Spinal cord (tissue), 10 donors: ENCODE data around the gene HHAT. TPM values are rescaled to one million over a fixed set of nuclear protein-coding genes. Genes with fewer than 3 reads are reported as not detected.
"Not testable (repeated sequence)": the region's sequence is repeated elsewhere in the genome, so short reads cannot be mapped to it uniquely, and the experiment has no call there.

Experiments used
- DNase-seq, 6 donors: peaks; one replicate each; pipeline versions ENCODE4 v3.0.0 to v3.0.0-alpha.2; 2013 to 2015; ENCODE audit warnings: low spot score in 6 of 6, low read depth in 4 of 6
- H3K27ac ChIP-seq: one replicate; pipeline ENCODE4 v1.5.1; 2013; ENCODE audit warnings: low read depth, low read length, control low read depth
- H3K27me3 ChIP-seq: one replicate; pipeline ENCODE4 v1.6.1; 2013; ENCODE audit warnings: low read length; ENCODE audit not compliant: control insufficient read depth, insufficient read depth
- H3K36me3 ChIP-seq: one replicate; pipeline ENCODE4 v1.6.1; 2013; ENCODE audit warnings: low read length; ENCODE audit not compliant: control insufficient read depth, insufficient read depth
- H3K4me1 ChIP-seq: one replicate; pipeline ENCODE4 v1.6.1; 2013; ENCODE audit warnings: low read length; ENCODE audit not compliant: control insufficient read depth, insufficient read depth
- H3K4me3 ChIP-seq: one replicate; pipeline ENCODE4 v1.5.1; 2013; ENCODE audit warnings: low read depth, low read length, control low read depth
- H3K9me3 ChIP-seq: one replicate; pipeline ENCODE4 v1.6.1; 2013; ENCODE audit warnings: low read length; ENCODE audit not compliant: control insufficient read depth, insufficient read depth
- WGBS: methylation state at CpG from one replicate; pipeline ENCODE4 v1.1.5; 2013; ENCODE audit warnings: missing lambda C conversion rate; ENCODE audit not compliant: insufficient coverage; 5-methylcytosine and 5-hydroxymethylcytosine counted together
- polyA plus RNA-seq, 2 donors: library from polyadenylated mRNA; unstranded; fragments of 120-200 nt; gene quantifications; one replicate each; pipeline ENCODE4 v1.2.1, GENCODE V29; 2013; ENCODE audit not compliant: insufficient read length in 2 of 2
- total RNA-seq, 2 donors: library from RNA; depleted of rRNA in 1 of 2; stranded (reverse); fragments of 120-200 nt in 1 of 2; fragments of >200 nt in 1 of 2; gene quantifications; one replicate each; pipeline versions ENCODE4 v1.2.3 to v1.2.4, GENCODE V29; 2013 to 2014
- donor health status: healthy.

The HHAT gene
- total and polyA plus RNA-seq, 4 donors, result 4.8 to 8.0 (median 6.1) TPM

- no peaks in the 10 kb centered on the region for H3K9me3 ChIP-seq
- no peaks in the 10 kb centered on the region for H3K27me3 ChIP-seq
- no peak overlapping the region for H3K27ac ChIP-seq
- no peak overlapping the region for H3K4me3 ChIP-seq
- DNase-seq, result no peak
- H3K36me3 ChIP-seq, result no peaks in the 10 kb centered on the region
- WGBS, result 94% methylated on average over 4 of the region's 6 CpGs
- peaks cover 2% of the 10 kb centered on the region for H3K4me1 ChIP-seq
Observed at GRCh38 chr1:210657806-210658205, 329.1 kb downstream of the HHAT start.

GRCh38 chr1:210661520-210661919 is 332.8 kb downstream of the HHAT start:
- not testable (repeated sequence) for H3K4me1 ChIP-seq, H3K36me3 ChIP-seq, H3K27me3 ChIP-seq, H3K9me3 ChIP-seq, DNase-seq, H3K4me3 ChIP-seq, H3K27ac ChIP-seq
- WGBS, result no CpG with 5 or more reads among the region's 4 CpGs

GRCh38 chr1:210662291-210663050 is 333.8 kb downstream of the HHAT start:
- Histone ChIP-seq H3K27ac (no peak overlapping the region), H3K9me3 (no peaks in the 10 kb centered on the region), H3K27me3 (no peaks in the 10 kb centered on the region), H3K4me3 (no peak overlapping the region), H3K4me1 (peaks cover 5% of the 10 kb centered on the region), H3K36me3 (no peaks in the 10 kb centered on the region)
- 26% methylated on average over 3 of the region's 4 CpGs for WGBS
- DNase-seq, result peak in 1 of 6 donors; percentile 82

- H3K9me3 ChIP-seq, result no peaks in the 10 kb centered on the region
- H3K36me3 ChIP-seq, result no peaks in the 10 kb centered on the region
- peak in 1 of 6 donors; percentile 27 for DNase-seq
- peaks cover 5% of the 10 kb centered on the region for H3K4me1 ChIP-seq
- no peaks in the 10 kb centered on the region for H3K27me3 ChIP-seq
- no peak overlapping the region for H3K4me3 ChIP-seq
- H3K27ac ChIP-seq, result no peak overlapping the region
- WGBS, result 75% methylated on average over 2 of the region's 7 CpGs
Observed at GRCh38 chr1:210663730-210664573, 335.2 kb downstream of the HHAT start.

GRCh38 chr1:210669951-210670350 is 341.2 kb downstream of the HHAT start:
- Histone ChIP-seq H3K27me3 (no peaks in the 10 kb centered on the region), H3K27ac (no peak overlapping the region), H3K4me3 (no peak overlapping the region), H3K9me3 (no peaks in the 10 kb centered on the region), H3K36me3 (no peaks in the 10 kb centered on the region), H3K4me1 (no peaks in the 10 kb centered on the region)
- no peak for DNase-seq

- H3K27ac ChIP-seq, result no peak overlapping the region
- H3K4me1 ChIP-seq, result no peaks in the 10 kb centered on the region
- H3K27me3 ChIP-seq, result no peaks in the 10 kb centered on the region
- no peaks in the 10 kb centered on the region for H3K36me3 ChIP-seq
- H3K9me3 ChIP-seq, result no peaks in the 10 kb centered on the region
- no peak for DNase-seq
- 95% methylated on average over 3 of the region's 3 CpGs for WGBS
- no peak overlapping the region for H3K4me3 ChIP-seq
Observed at GRCh38 chr1:210674151-210674550, 345.4 kb downstream of the HHAT start.

GRCh38 chr1:210676539-210676938 is 347.8 kb downstream of the HHAT start:
- H3K36me3 ChIP-seq, result no peaks in the 10 kb centered on the region
- WGBS, result 92% methylated on average over 3 of the region's 3 CpGs
- no peak overlapping the region for H3K27ac ChIP-seq
- H3K9me3 ChIP-seq, result no peaks in the 10 kb centered on the region
- DNase-seq, result no peak
- H3K4me1 ChIP-seq, result no peaks in the 10 kb centered on the region
- no peak overlapping the region for H3K4me3 ChIP-seq
- H3K27me3 ChIP-seq, result no peaks in the 10 kb centered on the region

GRCh38 chr1:210677533-210677932 is 348.8 kb downstream of the HHAT start:
- Histone ChIP-seq H3K4me1 (no peaks in the 10 kb centered on the region), H3K27me3 (no peaks in the 10 kb centered on the region), H3K27ac (no peak overlapping the region), H3K4me3 (no peak overlapping the region), H3K9me3 (no peaks in the 10 kb centered on the region), H3K36me3 (no peaks in the 10 kb centered on the region)
- no peak for DNase-seq
- 83% methylated on average over 1 of the region's 4 CpGs for WGBS

GRCh38 chr1:210678306-210678705 is 349.6 kb downstream of the HHAT start:
- no peaks in the 10 kb centered on the region for H3K4me1 ChIP-seq
- H3K27me3 ChIP-seq, result no peaks in the 10 kb centered on the region
- no peak overlapping the region for H3K4me3 ChIP-seq
- no peaks in the 10 kb centered on the region for H3K9me3 ChIP-seq
- H3K36me3 ChIP-seq, result no peaks in the 10 kb centered on the region
- no peak for DNase-seq
- WGBS, result no CpG with 5 or more reads among the region's 3 CpGs
- H3K27ac ChIP-seq, result no peak overlapping the region

- Histone ChIP-seq H3K9me3 (no peaks in the 10 kb centered on the region), H3K27me3 (no peaks in the 10 kb centered on the region), H3K4me1 (no peaks in the 10 kb centered on the region), H3K27ac (no peak overlapping the region), H3K4me3 (no peak overlapping the region), H3K36me3 (no peaks in the 10 kb centered on the region)
- DNase-seq, result no peak
- WGBS, result 89% methylated on average over 6 of the region's 7 CpGs
Observed at GRCh38 chr1:210681158-210681557, 352.5 kb downstream of the HHAT start.
